DOHH2 (cell line): ENCODE measurements around the gene MEIS3.

Experiments
- H3F3A ChIP-seq: fragments of 200-600 bp; sonication (generic), shearing (Covaris generic); 2 replicates; pipeline ENCODE4 v1.6.0; 2016; ENCODE audit warnings: antibody characterized with exemption, mild to moderate bottlenecking; ENCODE audit not compliant: control insufficient read depth, insufficient read depth
- H3K27ac ChIP-seq: fragments of 200-600 bp; sonication (generic); 2 replicates; pipeline ENCODE4 v1.5.1; 2014; ENCODE audit warnings: low read depth, mild to moderate bottlenecking, low read length, moderate library complexity
- H3K27me3 ChIP-seq: fragments of 200-600 bp; sonication (generic); 2 replicates; pipeline ENCODE4 v1.6.1; 2014; ENCODE audit warnings: mild to moderate bottlenecking, low read length, mixed read lengths; ENCODE audit not compliant: control insufficient read depth
- H3K36me3 ChIP-seq: fragments of 200-600 bp; sonication (generic); 2 replicates; pipeline ENCODE4 v1.6.1; 2014; ENCODE audit warnings: mild to moderate bottlenecking, low read length, moderate library complexity, mixed read lengths; ENCODE audit not compliant: control insufficient read depth
- H3K4me1 ChIP-seq: fragments of 200-600 bp; sonication (generic); 2 replicates; pipeline ENCODE4 v1.6.1; 2014; ENCODE audit warnings: mild to moderate bottlenecking, low read length, mixed read lengths; ENCODE audit not compliant: control insufficient read depth
- H3K4me2 ChIP-seq: fragments of 200-600 bp; sonication (generic); 2 replicates; pipeline ENCODE4 v1.6.0; 2014; ENCODE audit warnings: mild to moderate bottlenecking, low read length, moderate library complexity
- H3K4me3 ChIP-seq: fragments of 200-600 bp; sonication (generic); 2 replicates; pipeline ENCODE4 v1.5.1; 2014; ENCODE audit warnings: mild to moderate bottlenecking, low read length, mixed read lengths
- H3K79me2 ChIP-seq: fragments of 200-600 bp; sonication (generic); 2 replicates; pipeline ENCODE4 v1.6.1; 2014; ENCODE audit warnings: mild to moderate bottlenecking, low read length, mixed read lengths; ENCODE audit not compliant: control insufficient read depth
- H3K9me2 ChIP-seq: fragments of 200-600 bp; sonication (generic); replicated peaks from 2 replicates; pipeline ENCODE4 v1.6.1; 2014; ENCODE audit warnings: mild to moderate bottlenecking, low read length, mixed read lengths; ENCODE audit not compliant: control insufficient read depth
- H3K9me3 ChIP-seq: fragments of 200-600 bp; sonication (generic); 2 replicates; pipeline ENCODE4 v1.6.1; 2014; ENCODE audit warnings: antibody characterized with exemption, low read length, mixed read lengths; ENCODE audit not compliant: control insufficient read depth, insufficient read depth
- H4K20me1 ChIP-seq: fragments of 200-600 bp; sonication (generic); 2 replicates; pipeline ENCODE4 v1.6.0; 2014; ENCODE audit warnings: low read depth, mild to moderate bottlenecking, antibody characterized with exemption, low read length, moderate library complexity; ENCODE audit not compliant: control insufficient read depth, insufficient read depth
- CTCF ChIP-seq: fragments of 200-600 bp; sonication (generic); IDR thresholded peaks from one replicate; pipeline ENCODE4 v1.5.1; 2014; ENCODE audit warnings: antibody characterized with exemption, mild to moderate bottlenecking, low read depth, low read length; ENCODE audit not compliant: poor library complexity, severe bottlenecking
- EZH2phosphoT487 ChIP-seq: fragments of 200-600 bp; sonication (generic); IDR thresholded peaks from 2 replicates; pipeline ENCODE4 v1.6.1; 2017; ENCODE audit warnings: borderline replicate concordance, mild to moderate bottlenecking, antibody characterized with exemption, low read length, moderate library complexity, mixed read lengths

MEIS3 gene

GRCh38 chr19:47377208-47377701 lies 42.1 kb downstream of the MEIS3 start:
- no peak overlapping the region for H3K27ac ChIP-seq
- H3K4me2 ChIP-seq = no peak overlapping the region
- no peaks in the 10 kb centered on the region for H3K9me2 ChIP-seq
- H3F3A ChIP-seq = peaks cover 8% of the 10 kb centered on the region
- H3K27me3 ChIP-seq = no peaks in the 10 kb centered on the region
- H3K79me2 ChIP-seq = no peaks in the 10 kb centered on the region
- peaks cover 32% of the 10 kb centered on the region for H3K4me1 ChIP-seq
- H3K9me3 ChIP-seq = no peaks in the 10 kb centered on the region
- no peak for TF ChIP-seq CTCF
- no peak for TF ChIP-seq EZH2phosphoT487
- H3K4me3 ChIP-seq = no peak overlapping the region
- peaks cover 83% of the 10 kb centered on the region for H3K36me3 ChIP-seq
- no peaks in the 10 kb centered on the region for H4K20me1 ChIP-seq

GRCh38 chr19:47376589-47377144 lies 42.7 kb downstream of the MEIS3 start:
- H3K4me3 ChIP-seq = no peak overlapping the region
- H3K27me3 ChIP-seq = no peaks in the 10 kb centered on the region
- no peak overlapping the region for H3K4me2 ChIP-seq
- H3K79me2 ChIP-seq = no peaks in the 10 kb centered on the region
- peaks cover 27% of the 10 kb centered on the region for H3K4me1 ChIP-seq
- H3K27ac ChIP-seq = no peak overlapping the region
- H3K36me3 ChIP-seq = peaks cover 85% of the 10 kb centered on the region
- H3K9me3 ChIP-seq = no peaks in the 10 kb centered on the region
- TF ChIP-seq EZH2phosphoT487 (no peak), CTCF (no peak)
- H3K9me2 ChIP-seq = no peaks in the 10 kb centered on the region
- H3F3A ChIP-seq = peaks cover 6% of the 10 kb centered on the region
- no peaks in the 10 kb centered on the region for H4K20me1 ChIP-seq

- Histone ChIP-seq H3K4me3 (no peak overlapping the region), H3K4me1 (peaks cover 19% of the 10 kb centered on the region), H3K4me2 (no peak overlapping the region), H4K20me1 (no peaks in the 10 kb centered on the region), H3K79me2 (no peaks in the 10 kb centered on the region), H3K9me3 (no peaks in the 10 kb centered on the region), H3K36me3 (peaks cover 85% of the 10 kb centered on the region), H3K9me2 (no peaks in the 10 kb centered on the region), H3K27ac (no peak overlapping the region), H3F3A (no peaks in the 10 kb centered on the region; the same call in 1 of the 2 replicates), H3K27me3 (no peaks in the 10 kb centered on the region)
- no peak for TF ChIP-seq CTCF
- TF ChIP-seq EZH2phosphoT487 = no peak
These were observed 43.4 kb downstream of the MEIS3 start for GRCh38 chr19:47375694-47376588.
